HEK293 (cell line): ENCODE measurements around the gene CTCFL.

Experiments used
- CTCF ChIA-PET: fragments of 350-600 bp; formaldehyde crosslinking; extraction: SDS; loops from one replicate; lab custom pipeline; 2021; ENCODE audit warnings: antibody characterized with exemption; lab: Yijun Ruan, JAX
- POLR2A ChIA-PET: fragments of 300-600 bp; formaldehyde crosslinking; extraction: SDS; loops from one replicate; lab custom pipeline; 2020; ENCODE audit warnings: antibody characterized with exemption, inconsistent platforms; lab: Yijun Ruan, JAX
- H3K27ac ChIP-seq: fragments of 200-500 bp; sonication (Bioruptor generic); 2 replicates; pipeline ENCODE4 v1.5.1; 2014; ENCODE audit warnings: low read depth, low read length, control low read depth, inconsistent platforms; ENCODE audit errors: extremely low read depth
- H3K36me3 ChIP-seq, 2 experiments: fragments of 200-500 bp in 1 of 2; sonication (Bioruptor generic) in 1 of 2; 1 replicate in 1 of 2; 2 replicates in 1 of 2; pipeline ENCODE4 v1.5.1; 2014 to 2017; ENCODE audit warnings: inconsistent platforms in 2 of 2, low read length in 2 of 2; ENCODE audit not compliant: control insufficient read depth in 2 of 2, insufficient read depth in 1 of 2
- H3K4me1 ChIP-seq: fragments of 200-500 bp; sonication (Bioruptor generic); 2 replicates; pipeline ENCODE4 v1.5.1; 2014; ENCODE audit warnings: mild to moderate bottlenecking, low read length, inconsistent platforms; ENCODE audit not compliant: control insufficient read depth, insufficient read depth
- H3K4me3 ChIP-seq: 2 replicates; pipeline ENCODE4 v1.5.1; 2011; ENCODE audit warnings: low read depth, mild to moderate bottlenecking, control low read depth, low read length, moderate library complexity
- H3K9me3 ChIP-seq: fragments of 200-500 bp; sonication (Bioruptor generic); 2 replicates; pipeline ENCODE4 v1.5.1; 2014; ENCODE audit warnings: low read depth, low read length, inconsistent platforms; ENCODE audit not compliant: control insufficient read depth, insufficient read depth
- GLI2 ChIP-seq: fragments of 450-650 bp; formaldehyde crosslinking; IDR thresholded peaks from 2 replicates; pipeline ENCODE4; 2017; ENCODE audit warnings: missing biosample characterization, missing genetic modification characterization, low read depth, borderline replicate concordance
- GLIS1 ChIP-seq: fragments of 450-650 bp; formaldehyde crosslinking; IDR thresholded peaks from 2 replicates; pipeline ENCODE4 v1.5.1; 2016; ENCODE audit warnings: missing biosample characterization, missing genetic modification characterization
- TSHZ1 ChIP-seq: fragments of 450-650 bp; formaldehyde crosslinking; IDR thresholded peaks from 2 replicates; pipeline ENCODE4 v1.5.1; 2016; ENCODE audit warnings: missing biosample characterization, missing genetic modification characterization, borderline replicate concordance
- ZBTB26 ChIP-seq: fragments of 450-650 bp; formaldehyde crosslinking; optimal IDR thresholded peaks from 2 replicates; pipeline ENCODE3; 2016; ENCODE audit warnings: missing biosample characterization, mild to moderate bottlenecking, missing genetic modification characterization
- ZFP41 ChIP-seq: fragments of 450-650 bp; formaldehyde crosslinking; IDR thresholded peaks from 2 replicates; pipeline ENCODE4 v1.5.1; 2016; ENCODE audit warnings: missing biosample characterization, missing genetic modification characterization, borderline replicate concordance
- ZIC2 ChIP-seq: fragments of 450-650 bp; formaldehyde crosslinking; IDR thresholded peaks from 2 replicates; pipeline ENCODE4 v1.5.1; 2016; ENCODE audit warnings: missing biosample characterization, missing genetic modification characterization
- ZNF157 ChIP-seq: fragments of 450-650 bp; formaldehyde crosslinking; IDR thresholded peaks from 2 replicates; pipeline ENCODE4 v1.5.1; 2016; ENCODE audit warnings: missing biosample characterization, missing genetic modification characterization
- ZNF19 ChIP-seq: fragments of 450-650 bp; formaldehyde crosslinking; IDR thresholded peaks from 2 replicates; pipeline ENCODE4; 2016; ENCODE audit warnings: missing biosample characterization, missing genetic modification characterization, low read depth
- ZNF341 ChIP-seq: fragments of 450-650 bp; formaldehyde crosslinking; IDR thresholded peaks from 2 replicates; pipeline ENCODE4; 2016; ENCODE audit warnings: low read depth, missing biosample characterization, missing genetic modification characterization
- ZNF521 ChIP-seq: fragments of 450-650 bp; formaldehyde crosslinking; IDR thresholded peaks from 2 replicates; pipeline ENCODE4 v1.5.1; 2017; ENCODE audit warnings: missing biosample characterization, mild to moderate bottlenecking, missing genetic modification characterization
- ZNF596 ChIP-seq: fragments of 450-650 bp; IDR thresholded peaks from 2 replicates; pipeline ENCODE4 v1.5.0; 2018; ENCODE audit warnings: missing biosample characterization, mild to moderate bottlenecking, missing genetic modification characterization, moderate library complexity
- ZNF600 ChIP-seq: fragments of 450-650 bp; formaldehyde crosslinking; IDR thresholded peaks from 2 replicates; pipeline ENCODE4 v1.5.1; 2016; ENCODE audit warnings: missing biosample characterization, missing genetic modification characterization
- ZNF639 ChIP-seq: fragments of 450-650 bp; formaldehyde crosslinking; IDR thresholded peaks from 2 replicates; pipeline ENCODE4 v1.5.1; 2016; ENCODE audit warnings: missing biosample characterization, missing genetic modification characterization
- ZNF664 ChIP-seq: fragments of 450-650 bp; formaldehyde crosslinking; IDR thresholded peaks from 2 replicates; pipeline ENCODE4 v1.5.1; 2016; ENCODE audit warnings: missing biosample characterization, missing genetic modification characterization
- ZNF768 ChIP-seq: fragments of 450-650 bp; formaldehyde crosslinking; IDR thresholded peaks from 2 replicates; pipeline ENCODE4 v1.5.1; 2018; ENCODE audit warnings: missing biosample characterization, mild to moderate bottlenecking, missing genetic modification characterization
- ZNF791 ChIP-seq: fragments of 450-650 bp; formaldehyde crosslinking; IDR thresholded peaks from 2 replicates; pipeline ENCODE4 v1.5.1; 2016; ENCODE audit warnings: missing biosample characterization, missing genetic modification characterization
- ZNF830 ChIP-seq: fragments of 450-650 bp; IDR thresholded peaks from 2 replicates; pipeline ENCODE4 v1.5.0; 2018; ENCODE audit warnings: missing biosample characterization, missing genetic modification characterization, low read depth, mild to moderate bottlenecking, moderate library complexity
- ZSCAN30 ChIP-seq: fragments of 450-650 bp; IDR thresholded peaks from 2 replicates; pipeline ENCODE4 v1.5.1; 2018; ENCODE audit warnings: missing biosample characterization, mild to moderate bottlenecking, missing genetic modification characterization, moderate library complexity

The CTCFL gene

GRCh38 chr20:57525328-57526086 is 567 bp upstream of the CTCFL start:
- Histone ChIP-seq H3K9me3 (no peaks in the 10 kb centered on the region), H3K36me3 (no peaks in the 10 kb centered on the region), H3K27ac (no peak overlapping the region), H3K4me1 (no peaks in the 10 kb centered on the region), H3K4me3 (no peak overlapping the region)
- ChIA-PET CTCF (no interaction called here), POLR2A (no interaction called here)
- TF ChIP-seq ZNF157 (tag by site-specific recombination) (no peak), ZNF639 (tag by site-specific recombination) (no peak), ZNF791 (no peak), ZNF521 (tag by site-specific recombination) (no peak), ZBTB26 (tag by site-specific recombination) (no peak), TSHZ1 (tag by site-specific recombination) (no peak), ZNF596 (tag by site-specific recombination) (no peak), GLIS1 (tag by site-specific recombination) (peak; percentile 84), ZIC2 (tag by site-specific recombination) (peak; percentile 63), GLI2 (tag by site-specific recombination) (no peak), ZNF341 (tag by site-specific recombination) (no peak), ZNF768 (tag by site-specific recombination) (no peak), ZFP41 (tag by site-specific recombination) (no peak), ZNF830 (no peak), ZNF664 (tag by site-specific recombination) (no peak), ZNF600 (no peak)

GRCh38 chr20:57523782-57524181 is 1.2 kb downstream of the CTCFL start:
- no peak overlapping the region for H3K4me3 ChIP-seq
- TF ChIP-seq ZNF600, result peak; percentile 42; the same call in 1 of the 2 replicates
- TF ChIP-seq ZSCAN30 (tag by site-specific recombination), result no peak
- no peak for TF ChIP-seq ZIC2 (tag by site-specific recombination)
- no peak for TF ChIP-seq ZNF19 (tag by site-specific recombination)
- H3K27ac ChIP-seq, result no peak overlapping the region
- CTCF ChIA-PET, result interaction anchor here (0.5 to 0.9 kb wide), 4 partner anchors 9 to 609 kb away, joined by 3 to 4 read pairs (median 3); no protein-coding TSS in a partner anchor
- no peaks in the 10 kb centered on the region for H3K36me3 ChIP-seq
- no peaks in the 10 kb centered on the region for H3K9me3 ChIP-seq
- POLR2A ChIA-PET, result no interaction called here
- H3K4me1 ChIP-seq, result no peaks in the 10 kb centered on the region
